GM20431 (cell line): ENCODE measurements around the gene C11orf21.
"Not testable (repeated sequence)": the region's sequence is repeated elsewhere in the genome, so short reads cannot be mapped to it uniquely, and the experiment has no call there.

Experiments
- in situ Hi-C: fragments of 300-500 bp; cut with MseI, MboI; formaldehyde crosslinking; loops from one replicate; pipeline ENCODE4 v1.15.0; 2020; ENCODE audit warnings: low sequenced_read_pairs; ENCODE audit not compliant: unreplicated experiment

C11orf21 gene

DNA sequence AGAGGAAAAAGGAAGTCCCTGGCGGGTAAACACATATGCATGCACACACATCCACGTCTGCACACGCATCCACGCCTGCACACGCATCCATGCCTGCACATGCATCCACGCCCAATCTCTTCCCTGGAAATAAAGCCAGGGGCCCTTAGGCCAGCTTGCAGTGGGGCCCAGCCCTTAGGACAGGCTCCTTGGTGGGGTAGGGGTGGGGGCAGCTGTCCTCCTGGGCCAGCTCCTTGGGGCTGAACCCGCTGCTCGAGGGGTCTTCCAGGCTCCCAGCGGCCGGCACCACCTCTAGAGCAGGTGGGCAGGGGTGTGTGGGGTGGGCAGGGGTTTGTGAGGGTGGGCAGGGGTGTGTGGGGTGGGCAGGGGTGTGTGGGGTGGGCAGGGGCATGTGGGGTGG lies 1.9 kb downstream of the C11orf21 start:
- in situ Hi-C loops: no loop called here

DNA sequence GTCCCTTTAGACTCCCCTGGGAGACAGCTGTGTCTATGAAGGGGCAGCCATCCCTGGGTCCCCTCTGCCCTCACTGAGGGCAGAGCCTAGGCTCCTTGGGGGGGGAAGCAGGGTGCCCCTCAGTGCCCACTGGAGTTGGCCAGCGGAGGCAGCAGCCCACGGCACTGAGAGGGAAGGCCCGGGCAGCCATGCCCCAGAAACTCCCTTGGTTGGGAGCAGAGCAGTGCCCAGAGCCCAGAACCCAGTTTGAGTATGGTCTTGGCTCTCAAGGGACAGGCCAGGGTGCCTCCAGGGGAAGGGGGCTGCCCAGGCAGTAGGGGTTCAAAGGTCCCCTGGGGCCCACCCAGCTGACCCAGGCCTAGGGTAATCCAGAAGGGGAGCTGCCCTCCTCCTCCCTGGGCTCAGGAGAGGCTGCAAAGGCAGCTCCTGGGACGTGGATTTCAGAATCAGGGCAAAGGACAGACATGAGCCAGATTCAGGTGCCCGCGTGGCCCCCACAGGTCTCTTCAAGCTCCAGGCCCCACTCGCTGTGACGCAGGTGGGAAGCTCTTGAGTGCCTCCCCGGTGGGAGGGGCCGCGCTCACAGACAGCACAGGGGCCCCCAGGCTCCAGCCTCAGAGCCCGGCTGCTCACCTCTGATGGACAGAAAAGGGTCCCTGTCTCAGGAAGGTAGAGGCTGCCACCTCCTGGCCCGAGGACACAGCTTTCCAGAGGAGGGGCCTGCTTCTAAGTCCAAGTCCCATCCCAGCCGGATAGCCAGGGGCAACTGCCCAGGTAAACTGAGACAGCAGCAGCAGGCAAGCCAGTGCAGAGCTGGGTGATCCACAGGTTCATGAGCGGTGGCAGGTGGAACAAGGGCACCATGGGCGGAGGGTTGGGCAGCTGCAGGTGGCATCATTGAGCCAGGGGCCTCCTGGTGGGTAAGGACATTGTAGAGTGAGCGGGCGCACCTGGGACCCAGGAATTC lies 2.6 kb downstream of the C11orf21 start:
- in situ Hi-C loops: no loop called here

DNA sequence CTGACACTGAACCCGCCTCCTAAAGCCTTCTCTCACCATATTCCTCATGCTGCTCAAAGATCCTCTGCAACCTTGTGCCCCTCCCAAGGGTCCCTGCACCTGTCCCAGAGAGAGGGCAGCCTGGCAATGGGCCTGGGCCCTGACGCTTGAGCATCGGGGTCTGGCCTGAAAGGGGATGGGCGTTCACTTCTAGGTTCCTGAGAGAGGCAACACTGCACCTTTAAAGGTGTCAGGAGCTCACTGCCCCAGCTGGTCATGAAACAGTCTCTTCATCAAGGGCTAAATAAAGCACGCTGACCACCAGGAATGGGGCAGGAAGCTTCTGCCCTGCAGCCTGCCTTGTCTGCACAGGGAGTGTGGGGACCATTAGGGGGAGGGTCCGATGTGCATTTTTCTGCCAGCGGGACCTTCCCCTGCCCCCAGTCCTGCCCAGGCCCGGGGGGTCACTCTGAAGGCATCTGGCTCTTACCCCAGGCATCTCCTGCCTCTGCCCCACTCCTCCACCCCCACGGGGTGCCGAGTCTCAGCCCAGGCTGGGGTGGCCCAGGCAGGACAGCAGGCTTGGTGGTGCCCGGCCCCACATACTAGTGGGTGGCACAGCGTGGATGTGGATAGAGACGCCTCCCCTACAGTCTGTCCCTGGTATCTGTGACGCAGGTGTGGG lies 3.5 kb downstream of the C11orf21 start:
- in situ Hi-C loops: no loop called here

DNA sequence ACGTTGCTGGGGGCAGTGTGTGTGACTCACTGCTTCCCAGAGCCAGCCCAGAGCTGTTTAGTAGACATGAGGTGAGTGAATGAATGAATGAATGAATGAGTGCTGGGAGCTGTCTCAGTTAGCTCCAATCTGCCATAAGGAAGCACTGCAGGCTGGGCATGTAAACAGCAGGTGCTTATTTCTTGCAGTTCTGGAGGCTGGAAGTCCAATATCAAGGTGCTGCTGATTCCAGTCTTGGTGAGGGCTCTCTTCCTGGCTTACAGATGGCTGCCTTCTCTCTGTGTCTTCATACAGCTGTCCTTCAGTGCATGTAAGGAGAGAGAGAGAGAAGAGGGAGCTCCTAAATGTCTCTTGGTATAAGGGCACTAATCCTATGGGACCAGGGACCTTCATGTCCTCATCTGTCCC lies 4.1 kb downstream of the C11orf21 start:
- in situ Hi-C loops: no loop called here

DNA sequence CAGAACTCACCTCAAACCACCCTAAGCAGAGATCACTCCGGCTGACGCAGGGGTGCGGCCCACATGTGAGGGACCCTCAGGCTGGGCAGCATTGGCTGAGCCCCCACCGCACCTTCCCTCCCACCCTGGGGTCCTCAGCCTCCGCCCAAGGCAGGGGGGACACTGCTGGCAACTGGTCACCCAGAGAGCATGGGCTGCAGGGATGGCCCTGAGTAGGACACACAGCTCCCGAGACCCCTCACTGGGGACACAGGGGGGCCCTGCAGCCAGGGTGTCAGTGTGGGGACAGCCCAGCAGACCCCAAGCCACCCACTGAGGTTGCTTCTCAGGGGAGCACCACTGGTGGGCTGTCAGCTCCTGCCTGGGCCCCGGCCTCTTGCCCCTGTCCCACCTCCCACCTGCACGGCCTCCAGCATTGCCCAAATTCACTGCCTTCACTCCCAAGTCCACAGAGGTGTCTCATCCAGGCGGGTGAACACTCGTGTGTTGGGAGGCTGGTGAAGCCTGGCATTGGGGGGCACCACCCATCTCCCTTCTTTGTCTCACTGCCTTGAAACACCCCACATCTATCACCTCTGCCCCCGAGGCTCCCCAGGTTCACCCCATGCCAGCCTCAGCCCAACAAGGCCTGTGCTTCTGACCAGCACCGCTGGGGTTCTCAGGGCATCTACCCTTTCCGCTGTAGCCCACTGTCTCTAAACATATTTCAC lies 4.7 kb downstream of the C11orf21 start:
- in situ Hi-C loops: no loop called here

DNA sequence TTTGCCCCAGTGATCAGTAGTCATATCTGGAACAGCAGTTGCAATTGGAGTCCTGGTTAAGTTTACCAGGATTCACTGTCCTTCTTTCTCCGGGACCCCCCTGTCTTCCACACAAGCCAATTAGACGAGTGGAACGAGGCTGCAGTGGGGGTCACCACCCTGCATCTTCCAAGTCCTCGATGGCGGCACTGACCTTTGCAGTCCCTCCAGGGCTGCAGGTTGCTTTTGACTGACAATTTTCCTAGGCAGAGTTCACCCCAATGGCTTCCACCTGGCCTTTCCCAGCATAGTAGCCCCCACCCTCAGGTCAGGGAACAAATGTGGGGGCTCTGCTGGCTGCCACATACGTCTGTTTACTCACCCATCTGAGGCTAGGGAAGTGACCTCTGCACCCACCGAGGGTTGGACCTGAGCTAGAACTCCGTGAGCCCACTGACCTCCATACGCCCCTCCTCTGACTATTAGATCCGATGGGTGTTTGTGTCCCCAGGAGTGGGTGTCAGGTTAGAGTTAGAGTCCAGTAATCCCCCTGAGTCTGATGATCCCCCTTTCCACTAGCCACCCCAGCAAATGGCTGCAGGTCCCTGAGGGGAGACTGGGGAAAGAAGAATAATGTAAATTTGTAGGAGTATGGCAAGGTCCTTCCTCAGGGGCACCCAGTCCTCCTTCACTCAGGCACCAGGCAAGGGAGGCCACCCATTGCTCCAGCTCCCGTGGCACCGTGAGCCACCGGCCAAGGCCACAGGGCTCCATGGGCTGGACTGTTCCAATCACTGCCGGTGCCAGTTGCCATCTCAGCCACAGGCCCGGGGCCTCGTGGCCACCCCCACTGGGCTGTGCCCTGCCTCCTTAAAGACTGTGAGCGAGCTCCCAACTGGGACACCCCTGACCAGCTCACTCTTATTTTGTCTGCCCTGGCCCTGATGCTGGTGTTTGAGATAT lies 5.5 kb downstream of the C11orf21 start:
- in situ Hi-C loops: no loop called here

DNA sequence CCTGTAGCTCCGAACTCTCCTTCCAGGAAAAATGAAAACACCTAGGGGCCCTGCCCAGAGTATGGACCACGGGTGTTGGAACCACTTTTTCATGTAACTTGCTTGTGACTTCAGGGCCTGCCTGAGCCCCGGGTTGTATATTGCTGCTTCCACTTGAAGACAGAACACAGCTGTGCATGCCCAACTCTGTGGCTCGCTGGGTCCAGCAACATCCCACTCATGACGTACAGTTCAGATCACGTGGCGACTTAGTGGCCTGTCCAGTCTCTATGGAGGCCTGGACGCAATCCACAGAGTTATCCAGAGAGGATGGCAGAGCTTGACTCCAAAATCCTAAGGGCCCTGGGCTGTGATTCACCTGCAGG lies 6.8 kb downstream of the C11orf21 start:
- in situ Hi-C loops: no loop called here

DNA sequence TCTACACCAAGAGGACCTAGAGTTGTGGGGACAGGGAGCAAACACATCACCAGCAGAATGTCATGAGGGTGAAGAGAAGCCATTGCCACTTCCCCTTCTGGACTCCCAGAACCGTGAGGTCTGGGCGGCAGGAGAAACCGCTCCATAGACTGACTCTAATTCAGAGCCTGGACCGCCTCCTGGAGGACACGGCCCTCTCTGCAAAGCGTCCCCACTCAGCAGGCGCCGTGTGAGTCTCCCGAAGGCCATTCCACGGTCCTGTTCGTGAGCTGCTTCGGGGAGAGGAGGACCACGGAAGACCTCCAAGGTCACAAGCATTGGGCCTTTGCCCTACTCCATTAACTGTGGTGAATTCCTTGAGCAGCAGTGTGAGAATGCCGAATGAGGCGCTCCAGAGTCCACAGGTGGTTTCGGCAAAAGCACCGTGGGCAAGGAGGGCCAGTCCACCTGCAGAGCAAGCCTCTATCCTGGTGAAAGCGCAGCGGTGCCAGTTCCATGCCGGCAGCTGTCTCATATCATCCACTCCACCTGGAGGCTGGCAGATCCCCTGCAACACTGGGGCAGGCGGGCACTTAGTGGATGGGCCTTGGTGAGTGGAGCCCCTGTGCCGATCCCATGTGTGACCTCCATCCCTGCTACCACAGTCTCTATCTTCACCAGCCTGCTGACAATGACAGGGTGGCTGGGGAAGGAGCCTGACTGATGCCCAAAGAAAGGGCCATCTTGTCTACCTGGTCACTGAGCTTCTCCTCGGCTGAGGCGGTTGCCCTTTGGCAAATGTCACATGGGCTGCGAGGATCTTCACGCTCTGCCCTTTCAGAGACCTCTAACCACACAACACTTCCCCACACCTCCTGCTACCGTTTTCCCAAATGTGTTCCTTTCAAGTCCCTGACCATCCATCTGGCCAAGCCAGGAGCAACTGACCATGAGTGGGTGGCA lies 7.5 kb downstream of the C11orf21 start:
- in situ Hi-C loops: no loop called here

DNA sequence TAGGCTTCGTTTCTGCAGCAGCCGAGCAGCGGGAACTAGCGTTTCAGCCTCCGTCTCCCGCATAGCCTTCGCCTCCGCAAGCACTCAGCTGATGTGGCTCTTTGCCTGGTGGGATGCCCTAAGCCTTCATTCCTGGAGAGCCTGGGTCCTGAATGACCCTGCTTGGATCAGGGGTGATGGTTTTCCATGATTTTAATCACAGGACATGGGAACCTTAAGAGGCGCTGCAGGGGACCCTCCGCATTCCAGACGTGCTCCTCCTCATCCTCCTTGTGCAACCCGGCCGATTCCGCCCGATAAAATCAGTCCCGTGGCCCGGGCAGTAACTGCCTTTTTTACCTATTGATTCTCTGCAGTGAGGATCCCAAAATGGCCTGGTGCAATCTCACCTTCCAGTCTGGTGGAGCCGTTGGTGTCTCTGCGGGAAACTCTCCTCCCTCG lies 8.2 kb downstream of the C11orf21 start:
- in situ Hi-C loops: no loop called here

DNA sequence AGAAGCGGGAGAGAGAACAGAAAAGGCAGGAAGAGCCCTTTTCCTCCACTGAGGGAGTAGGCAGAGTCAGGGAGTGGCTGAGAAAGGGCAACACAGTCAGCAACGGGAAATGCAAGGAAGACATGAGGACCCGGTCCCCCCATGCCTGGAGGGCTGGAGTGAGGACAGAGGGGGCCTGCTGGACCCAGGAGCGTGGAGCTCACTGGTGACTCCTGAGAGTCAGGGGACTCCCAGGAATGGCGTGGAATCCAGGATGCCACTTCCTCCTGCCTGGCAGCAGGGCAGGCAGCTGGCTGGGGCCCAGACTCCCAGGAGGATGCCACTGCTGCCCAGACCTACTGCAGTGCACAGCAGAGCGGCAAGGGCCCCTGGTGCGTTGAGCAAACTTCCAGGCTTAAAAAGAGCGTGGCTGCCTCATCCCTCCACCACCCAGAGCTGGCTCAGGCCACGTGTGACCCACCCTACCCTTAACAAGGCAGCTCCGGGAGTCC lies 11.3 kb downstream of the C11orf21 start:
- in situ Hi-C loops: no loop called here

DNA sequence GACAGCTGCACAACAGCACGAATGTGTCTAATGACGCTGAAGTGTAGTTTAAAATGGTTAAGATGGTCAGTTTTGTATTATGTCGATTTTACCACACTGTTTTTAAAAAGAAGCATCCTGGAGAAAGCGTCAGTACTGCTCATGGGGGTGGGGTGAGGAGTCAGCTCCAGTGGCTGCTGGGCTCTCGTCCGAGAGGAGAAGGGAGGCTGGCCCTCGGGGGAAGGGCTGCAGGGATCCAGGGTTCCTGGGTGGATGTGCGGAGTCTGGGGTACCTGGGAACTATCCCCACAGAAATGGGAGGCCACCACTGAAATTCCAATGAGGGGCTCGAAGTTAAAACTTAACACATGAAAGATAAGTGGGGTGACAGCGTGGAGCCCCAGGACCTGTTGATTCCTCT lies 11.9 kb downstream of the C11orf21 start:
- in situ Hi-C loops: no loop called here

DNA sequence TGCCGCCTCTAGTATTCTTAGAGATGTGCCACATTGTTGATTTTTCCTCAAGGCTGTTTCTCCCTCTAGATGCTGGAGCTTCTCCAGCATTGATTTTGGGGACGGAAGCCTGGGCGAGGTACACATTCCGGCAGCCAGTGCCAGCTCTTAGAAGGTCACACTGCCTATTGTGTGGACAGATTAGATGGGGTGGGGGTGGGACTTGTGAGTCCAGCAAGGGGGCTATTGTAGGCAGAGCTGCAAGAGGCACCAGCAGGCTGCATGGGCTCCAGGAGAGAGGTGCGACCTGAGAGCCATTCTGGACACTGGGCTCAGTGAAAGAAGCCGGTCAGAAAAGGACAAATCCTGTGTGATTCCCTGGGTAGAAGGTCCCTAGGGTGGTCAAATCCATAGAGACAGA lies 12.4 kb downstream of the C11orf21 start:
- in situ Hi-C loops: no loop called here

DNA sequence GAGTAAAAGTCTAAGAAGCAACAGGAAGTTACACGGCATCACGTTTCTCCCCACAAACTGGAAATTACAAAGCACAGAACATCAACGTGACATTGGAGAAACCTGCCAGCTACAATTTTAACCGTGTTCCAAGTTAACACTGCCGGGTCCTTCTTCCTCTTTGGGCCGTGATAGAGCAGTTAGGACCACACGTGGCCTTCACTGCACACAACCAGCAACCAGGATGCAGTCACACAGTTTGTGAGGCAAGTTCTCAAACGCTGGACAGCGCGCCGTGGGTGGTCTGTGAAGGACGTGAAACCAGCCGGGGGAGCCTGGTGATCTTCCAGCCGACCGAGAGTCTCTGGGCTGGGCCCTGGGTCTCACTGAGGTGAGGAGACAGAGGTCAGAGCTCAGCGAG lies 14.6 kb downstream of the C11orf21 start:
- in situ Hi-C loops: no loop called here

DNA sequence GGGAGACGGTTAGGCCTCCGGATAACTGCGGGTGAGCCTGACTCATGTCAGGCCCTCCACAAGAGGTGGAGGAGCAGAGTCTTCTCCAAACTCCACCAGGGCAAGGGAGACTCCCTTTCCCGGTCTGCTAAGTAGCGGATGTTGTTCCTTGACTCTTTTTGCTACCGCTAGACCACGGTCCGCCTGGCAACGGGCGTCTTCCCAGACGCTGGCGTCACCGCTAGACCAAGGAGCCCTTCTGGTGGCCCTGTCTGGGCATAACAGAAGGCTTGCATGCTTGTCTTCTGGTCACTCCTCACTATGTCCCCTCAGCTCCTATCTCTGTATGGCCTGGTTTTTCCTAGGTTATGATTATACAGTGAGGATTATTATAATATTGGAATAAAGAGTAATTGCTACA lies 15.4 kb downstream of the C11orf21 start:
- in situ Hi-C loops: not testable (repeated sequence)

DNA sequence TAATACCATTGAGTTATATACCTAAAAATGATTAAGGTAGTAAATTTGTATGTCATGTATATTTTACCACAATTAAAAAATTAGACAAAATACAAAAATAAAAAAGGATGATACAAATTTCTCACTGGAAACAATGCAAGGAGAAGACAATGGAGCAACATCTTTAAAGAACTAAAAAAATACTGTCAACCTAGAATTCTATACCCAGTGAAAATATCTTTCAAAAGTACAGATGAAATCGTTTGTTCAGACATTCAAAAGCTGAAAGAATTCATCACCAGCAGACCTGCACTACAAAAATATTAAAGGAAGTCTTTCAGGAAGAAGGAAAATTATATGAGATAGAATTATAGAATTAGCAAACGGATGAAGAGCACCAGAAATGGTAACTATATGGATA lies 21.5 kb downstream of the C11orf21 start:
- in situ Hi-C loops: no loop called here

DNA sequence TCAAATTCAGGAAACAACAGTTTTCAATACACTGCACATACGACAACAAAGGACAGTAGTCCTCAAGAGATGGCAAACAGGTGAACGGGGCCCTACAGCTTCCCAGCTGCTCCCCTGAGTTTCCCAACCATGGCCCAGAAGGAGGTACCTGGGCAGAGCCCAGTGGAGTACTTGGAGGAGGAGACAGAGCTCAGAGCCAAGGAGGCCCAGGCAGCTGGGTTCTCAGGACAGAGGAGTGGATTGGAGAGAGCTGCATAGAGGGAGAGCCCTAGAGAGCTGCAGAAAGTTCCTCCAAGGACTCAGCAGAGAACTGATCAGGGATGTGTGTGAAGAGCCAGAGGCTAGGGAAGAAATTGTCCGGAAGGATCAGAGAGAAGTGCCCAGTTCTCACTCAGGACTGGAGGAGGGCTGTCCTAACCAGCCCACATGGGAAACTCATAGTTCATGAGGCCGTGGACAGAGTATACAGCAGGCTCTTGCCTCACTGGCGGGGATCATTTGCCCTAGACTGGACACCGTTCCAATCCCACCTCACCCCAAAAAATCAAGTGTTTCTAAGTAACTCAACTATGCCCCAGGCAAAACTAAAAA lies 23.7 kb downstream of the C11orf21 start:
- in situ Hi-C loops: no loop called here

DNA sequence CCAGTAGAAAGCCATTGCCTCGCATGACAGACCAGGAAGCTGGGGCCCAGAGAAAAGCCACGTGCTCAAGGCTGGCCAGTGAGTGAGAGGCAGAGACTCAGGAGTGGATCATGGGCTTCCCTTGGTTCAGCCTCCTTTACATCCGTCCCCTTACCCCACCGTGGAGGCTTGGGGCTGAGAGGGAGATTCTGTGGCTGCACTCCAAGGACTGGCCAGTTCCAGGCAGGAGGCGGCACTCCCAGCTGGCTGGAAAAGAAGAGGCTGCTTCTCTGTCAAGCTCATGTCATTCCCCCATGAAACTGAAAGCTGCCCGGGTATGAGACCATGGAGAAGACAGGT lies 24.7 kb downstream of the C11orf21 start:
- in situ Hi-C loops: no loop called here

DNA sequence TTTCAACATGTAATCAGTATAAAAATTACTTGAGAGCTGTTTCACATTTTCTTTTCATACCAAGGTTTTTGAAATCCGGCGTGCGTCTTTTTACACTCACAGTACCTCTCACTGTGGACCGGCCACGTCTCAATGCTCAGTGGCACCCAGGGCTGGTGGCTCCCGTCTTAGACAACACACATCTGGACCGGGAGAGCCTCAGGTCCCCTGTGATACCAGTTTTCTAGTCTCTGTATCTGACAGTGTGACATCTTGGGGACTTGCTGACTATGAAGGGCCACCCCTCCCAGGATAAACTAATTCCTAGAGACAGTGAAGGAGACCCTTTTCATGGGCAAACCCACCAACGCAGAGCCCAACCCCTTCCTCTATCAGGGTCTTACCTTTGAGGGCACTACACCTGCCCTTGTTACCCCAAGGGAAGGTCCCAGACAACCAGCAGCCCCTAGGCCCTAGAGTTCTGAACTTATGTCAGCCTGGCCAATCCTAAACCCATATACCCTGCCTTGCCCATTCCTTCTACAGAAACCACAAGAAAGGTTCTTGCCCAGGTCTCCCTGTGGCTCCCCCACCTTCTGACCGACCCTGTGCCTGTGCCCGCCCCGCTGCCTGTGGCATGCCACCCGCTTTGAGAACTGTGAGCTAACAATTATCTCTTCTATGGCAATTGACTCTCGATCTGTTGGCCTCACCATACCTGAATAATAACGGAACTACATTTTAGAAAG lies 25.3 kb downstream of the C11orf21 start:
- in situ Hi-C loops: no loop called here
